ENCODE results near the gene URM1.
"Not testable (repeated sequence)": the region's sequence is repeated elsewhere in the genome, so short reads cannot be mapped to it uniquely, and the experiment has no call there.

Gene URM1

GRCh38 chr9:128370752-128371629, at the start of gene URM1:
Gene URM1 (plus strand): TSS chr9:128371374. CDS start chr9:128371381, 7 bp downstream.
- peak; percentile 98 for ATAC-seq

- ATAC-seq: peak in 1 of 2 donors; percentile 1
Measured at GRCh38 chr9:128321879-128322403, 49.2 kb upstream of the URM1 start.

GRCh38 chr9:128322404-128323211, 48.6 kb upstream of the URM1 start, which contains the start of the genes COQ4 and TRUB2:
Gene COQ4 (plus strand): TSS chr9:128322839. CDS start chr9:128322859, 20 bp downstream.
Gene TRUB2 (minus strand): TSS chr9:128322447. CDS start chr9:128322408, 39 bp downstream.
- peak; percentile 85 to 88 for ATAC-seq

GRCh38 chr9:128323212-128323730, 47.9 kb upstream of the URM1 start:
- peak; percentile 45 to 48 for ATAC-seq

GRCh38 chr9:128323791-128324190, 47.4 kb upstream of the URM1 start:
- ATAC-seq: no peak

GRCh38 chr9:128324401-128324800, 46.8 kb upstream of the URM1 start:
- no peak for ATAC-seq

- no peak for ATAC-seq
Measured at GRCh38 chr9:128325629-128326028, 45.5 kb upstream of the URM1 start.

GRCh38 chr9:128333451-128333869, 37.7 kb upstream of the URM1 start:
- ATAC-seq: no peak

DNA sequence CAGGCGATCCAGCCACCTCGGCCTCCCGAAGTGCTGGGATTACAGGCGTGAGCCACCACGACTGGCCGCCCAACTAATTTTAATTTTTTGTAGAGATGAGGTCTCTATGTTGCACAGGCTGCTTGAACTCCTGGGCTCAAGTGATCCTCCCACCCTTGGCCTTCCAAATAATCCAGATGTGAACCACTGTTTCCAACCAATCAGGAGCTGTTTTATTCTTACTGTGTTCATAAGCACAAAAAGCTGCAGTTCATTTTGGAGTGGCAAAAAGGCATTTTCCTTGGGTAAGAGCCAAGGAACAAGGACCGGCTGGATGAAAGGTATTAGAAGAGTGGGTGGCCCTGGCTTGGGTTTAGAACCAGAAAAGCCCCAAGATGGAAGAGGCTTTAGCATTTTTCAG, 36.0 kb upstream of the URM1 start:
- no peak for ATAC-seq

DNA sequence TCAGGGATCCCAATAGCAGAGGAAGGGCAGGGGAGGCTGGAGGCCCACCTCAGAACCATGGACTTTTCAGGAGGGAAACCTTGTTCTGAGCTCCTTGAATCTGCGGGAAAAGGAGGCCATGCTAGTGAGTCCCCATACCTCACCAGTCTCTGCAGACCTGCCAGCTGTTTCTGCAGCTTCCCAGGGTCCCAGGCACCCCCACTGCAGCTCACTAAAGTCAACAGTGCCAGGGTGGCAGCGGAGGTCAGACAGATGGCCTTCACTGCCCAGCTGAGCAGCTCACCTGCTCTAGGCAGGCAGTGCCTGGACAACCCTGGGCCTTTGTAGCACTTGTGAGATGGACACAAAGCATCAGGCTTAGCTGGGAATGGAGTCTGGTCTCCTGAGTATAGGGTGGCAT, 35.3 kb upstream of the URM1 start:
- no peak for ATAC-seq

DNA sequence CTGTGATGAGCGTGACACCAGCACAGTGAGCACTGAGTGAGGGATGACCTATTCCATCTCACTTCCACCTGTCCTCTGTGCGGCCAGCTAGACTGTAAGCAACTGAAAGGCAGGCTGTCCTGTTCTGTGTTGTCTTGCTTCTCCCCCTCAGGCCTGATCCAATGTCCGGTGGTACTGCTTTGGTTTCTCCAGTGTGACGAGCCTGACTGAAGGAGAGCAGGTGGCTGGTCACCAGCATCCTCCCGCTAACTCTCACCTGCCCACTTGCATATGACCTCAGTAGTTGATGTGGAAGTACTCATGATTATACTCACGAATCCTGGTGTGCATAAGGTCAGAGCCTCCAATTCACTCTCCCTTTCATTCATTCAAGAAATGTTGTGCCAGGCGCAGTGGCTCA, 33.2 kb upstream of the URM1 start:
- ATAC-seq: no peak

- not testable (repeated sequence) for ATAC-seq
Measured at GRCh38 chr9:128338852-128339614, 32.1 kb upstream of the URM1 start.

DNA sequence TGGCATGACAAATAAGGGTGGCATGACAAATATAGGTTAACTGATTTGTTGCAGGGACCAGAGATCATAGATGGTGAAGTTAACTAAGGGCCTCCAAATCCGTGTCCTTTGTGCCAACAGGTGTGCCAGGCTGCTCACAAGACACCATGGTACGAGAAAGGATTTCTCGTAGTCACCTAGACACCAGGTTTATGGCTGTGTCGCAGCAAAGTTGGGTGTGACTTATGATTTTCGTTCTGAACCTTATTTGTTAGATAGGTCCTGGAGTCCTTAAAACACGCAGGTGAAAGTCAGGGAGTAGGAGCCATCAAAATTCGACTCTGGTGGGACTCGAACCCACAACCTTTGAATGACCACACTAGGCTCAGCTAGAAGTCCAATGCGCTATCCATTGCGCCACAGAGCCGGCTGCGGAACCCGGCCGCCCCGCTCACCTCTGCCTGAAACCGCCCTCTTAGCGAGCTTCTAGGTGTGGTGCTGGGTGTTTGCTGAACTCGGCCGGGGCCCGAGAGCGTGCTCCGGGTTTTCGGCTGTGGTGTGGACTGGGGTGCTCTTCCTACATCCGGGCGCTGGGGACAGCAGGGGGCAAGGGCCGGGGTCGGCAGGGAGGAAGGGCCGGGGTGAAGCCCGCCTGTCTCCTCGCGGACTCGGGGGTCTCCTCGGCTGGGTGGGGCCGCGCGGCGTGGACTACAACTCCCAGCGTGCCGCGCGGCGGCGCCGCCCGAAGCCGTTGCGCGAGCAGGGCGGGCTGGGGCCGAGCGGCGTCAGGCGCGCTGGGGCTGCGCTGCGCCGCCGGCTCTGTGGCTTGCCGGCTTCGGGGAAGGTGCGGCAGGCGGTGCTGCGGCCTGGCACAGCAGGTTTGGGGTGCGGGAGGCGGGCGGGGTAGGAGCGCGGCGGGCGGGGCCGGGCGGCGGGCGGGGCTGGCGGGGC, 31.1 kb upstream of the URM1 start, which contains the start of gene SLC27A4:
SLC27A4 (plus strand) TSS at position 767 of the 930 bp plus-strand sequence. CDS start 2,606 bp downstream, outside the sequence.
- peak; percentile 94 for ATAC-seq

DNA sequence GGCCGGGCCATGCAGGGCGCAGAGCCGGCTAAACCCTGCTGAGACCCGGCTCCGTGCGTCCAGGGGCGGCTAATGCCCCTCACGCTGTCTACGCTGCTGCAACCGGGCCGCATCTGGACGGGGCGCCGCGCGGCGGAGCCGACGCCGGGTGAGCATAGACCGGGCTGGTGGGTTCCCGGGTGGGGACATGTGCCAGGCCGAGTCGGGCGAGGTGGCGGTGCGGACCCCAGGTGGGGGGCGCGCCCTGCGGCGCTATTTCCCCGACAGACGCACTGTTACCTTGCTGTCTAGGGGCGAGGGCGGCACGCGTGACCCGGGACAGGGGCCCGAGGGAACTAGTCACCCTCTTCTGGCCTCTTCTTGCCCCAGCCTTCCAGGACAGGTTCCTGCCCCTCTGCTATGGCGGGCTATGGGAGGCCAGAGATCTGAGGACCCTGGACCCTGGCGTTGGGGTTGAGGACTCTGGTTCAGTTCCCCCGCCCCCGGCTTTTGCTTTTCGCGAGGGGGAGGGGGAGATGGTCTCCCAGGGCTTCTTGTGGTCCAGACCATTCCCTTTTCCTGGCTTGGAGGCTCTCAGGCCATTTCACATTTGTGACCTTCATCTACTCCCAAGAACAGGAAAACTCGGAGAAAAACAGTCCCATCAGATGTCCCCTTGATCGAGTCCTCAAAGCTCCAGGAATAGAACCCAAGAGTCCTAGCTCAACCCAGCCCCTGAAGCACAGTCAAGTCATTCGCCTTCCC, 30.3 kb upstream of the URM1 start:
- peak; percentile 11 to 46 for ATAC-seq

DNA sequence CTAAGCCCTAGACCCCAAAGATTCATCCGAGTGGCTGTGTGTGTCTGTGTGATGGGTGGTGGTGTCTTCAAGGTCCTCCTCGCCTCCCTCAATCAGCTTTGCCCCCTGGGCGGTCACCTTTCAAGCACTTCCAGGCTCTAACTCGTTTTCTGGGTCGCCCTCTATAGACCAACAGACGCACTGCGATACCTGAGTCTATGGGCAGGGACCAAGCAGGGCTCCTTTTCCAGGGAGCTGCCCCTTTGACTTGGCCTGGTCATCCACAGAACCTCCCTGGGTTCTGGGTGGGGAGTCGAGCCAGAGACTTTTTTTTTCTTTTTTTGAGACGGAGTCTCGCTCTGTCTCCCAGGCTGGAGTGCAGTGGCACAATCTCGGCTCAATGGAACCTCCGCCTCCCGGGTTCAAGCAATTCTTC, 29.7 kb upstream of the URM1 start:
- ATAC-seq: peak; percentile 53 to 57

- ATAC-seq: no peak
Measured at GRCh38 chr9:128342971-128343680, 28.0 kb upstream of the URM1 start.

DNA sequence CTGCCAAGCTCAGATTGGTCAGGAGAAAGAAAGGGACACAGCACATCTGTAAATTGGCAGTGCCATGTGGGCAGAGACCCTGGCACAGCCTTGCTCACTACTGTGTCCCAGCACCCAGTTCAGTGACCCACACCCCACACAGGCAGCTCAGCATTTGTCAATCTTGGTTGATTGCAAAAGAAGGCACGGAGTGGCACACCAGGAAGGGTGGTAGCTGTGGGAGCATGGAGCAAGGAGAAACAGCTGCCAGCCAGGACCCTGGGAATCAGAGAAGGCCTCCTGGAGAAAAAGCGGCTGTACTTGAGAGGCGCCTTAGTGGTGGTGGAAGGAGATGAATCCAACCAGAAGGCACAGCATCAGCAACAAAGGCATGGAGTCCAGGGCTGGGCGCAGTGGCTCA, 27.3 kb upstream of the URM1 start:
- ATAC-seq: no peak

GRCh38 chr9:128344931-128345605, 26.1 kb upstream of the URM1 start:
- ATAC-seq: no peak

DNA sequence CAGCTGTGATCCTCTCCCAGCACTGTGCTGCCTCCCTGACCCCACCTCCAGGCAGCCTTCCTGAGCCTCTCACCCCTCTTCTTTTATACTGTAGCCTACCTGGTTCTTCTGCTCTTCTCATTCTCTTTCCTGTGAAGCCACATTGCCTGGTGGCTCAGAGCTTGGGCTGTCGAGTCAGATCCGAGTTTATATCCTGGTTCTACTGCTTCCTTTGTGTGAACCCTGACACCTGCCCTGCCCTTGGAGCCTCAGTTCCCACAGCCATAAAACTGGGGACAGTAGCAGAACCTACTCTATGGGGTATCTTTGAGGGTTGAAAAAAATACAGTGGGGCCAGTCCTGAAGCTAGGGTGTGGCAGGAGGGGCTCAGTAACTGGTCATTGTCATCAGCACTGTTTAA, 22.0 kb upstream of the URM1 start:
- ATAC-seq: no peak
